ENCODE data around the gene PALS1. TPM values are rescaled to one million over a fixed set of nuclear protein-coding genes. Genes with fewer than 3 reads are reported as not detected.

Gene PALS1
- total RNA-seq, result 10 to 100 TPM; 10.3 to 10.7 TPM

DNA sequence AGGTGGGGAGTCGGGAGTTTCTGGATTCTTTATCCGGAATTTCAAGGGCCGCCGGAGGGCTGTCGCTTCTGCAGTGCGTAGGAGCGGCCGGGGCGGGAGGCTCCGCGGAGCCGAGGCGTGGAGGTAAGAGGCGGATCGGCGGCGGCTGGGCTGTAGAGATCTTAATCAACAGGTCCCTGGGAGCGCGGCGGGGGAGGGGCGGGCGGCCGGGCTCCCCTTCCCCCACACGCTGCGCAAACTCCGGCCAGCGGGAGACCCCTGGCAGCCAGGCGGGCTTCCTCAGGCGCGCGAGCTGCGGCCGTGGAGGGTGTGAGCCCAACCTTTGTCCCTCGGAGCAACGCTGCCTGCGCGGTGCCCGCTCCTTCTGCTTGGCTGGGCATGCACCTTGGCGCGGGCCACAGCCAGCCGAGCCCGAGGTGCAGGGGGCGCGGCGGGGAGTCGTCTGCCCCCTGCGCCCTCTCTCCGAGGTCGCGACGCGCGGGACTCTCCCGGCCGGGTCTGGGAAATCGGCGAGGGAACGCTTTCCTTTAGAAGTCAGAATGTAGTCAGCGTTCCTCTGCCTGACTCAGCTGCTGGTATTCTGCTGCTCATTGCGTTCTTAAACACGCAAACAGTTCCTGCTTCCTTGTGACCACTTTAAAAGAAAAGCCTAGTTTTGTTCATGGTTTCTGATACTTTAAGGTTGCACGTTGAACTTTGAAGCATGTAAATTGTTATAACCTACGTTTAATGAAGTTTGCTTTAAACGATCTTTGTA is at the start of gene PALS1:
TSS of gene PALS1 (plus strand) at position 25 of the 757 bp plus-strand sequence. CDS start 37,736 bp downstream, outside the sequence.
- peaks cover 0 to 21% of the 10 kb centered on the region in 2 donors for H3K4me1 ChIP-seq
- DNase-seq (ENCODE audit: low spot score), result no peak

DNA sequence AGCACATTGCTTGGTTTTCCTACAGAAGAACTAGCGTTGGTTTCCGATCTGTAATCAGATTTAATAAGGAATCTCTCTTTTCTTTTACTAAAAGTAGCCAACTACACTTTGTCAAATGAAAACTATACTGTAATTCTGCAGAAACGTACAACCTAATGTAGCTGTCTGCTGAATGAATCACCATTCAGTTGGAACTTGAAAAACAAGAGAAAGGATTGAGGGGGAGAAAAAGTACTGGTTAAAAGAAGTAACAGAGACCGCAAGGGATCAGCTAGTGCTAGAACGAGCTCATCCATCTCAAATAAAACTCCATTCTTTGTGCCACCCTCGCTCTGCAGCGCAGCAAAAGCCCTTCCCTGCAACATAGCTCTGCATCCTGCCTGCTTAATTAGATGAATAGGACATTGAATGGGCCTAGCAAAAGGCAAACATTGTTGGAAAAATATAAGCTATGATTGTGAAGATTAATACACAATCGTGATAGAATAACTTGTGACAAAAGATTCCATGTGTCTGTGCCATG is 49.4 kb upstream of the PALS1 start:
- H3K36me3 ChIP-seq, result no peaks in the 10 kb centered on the region
- TF ChIP-seq, protein P1, sequence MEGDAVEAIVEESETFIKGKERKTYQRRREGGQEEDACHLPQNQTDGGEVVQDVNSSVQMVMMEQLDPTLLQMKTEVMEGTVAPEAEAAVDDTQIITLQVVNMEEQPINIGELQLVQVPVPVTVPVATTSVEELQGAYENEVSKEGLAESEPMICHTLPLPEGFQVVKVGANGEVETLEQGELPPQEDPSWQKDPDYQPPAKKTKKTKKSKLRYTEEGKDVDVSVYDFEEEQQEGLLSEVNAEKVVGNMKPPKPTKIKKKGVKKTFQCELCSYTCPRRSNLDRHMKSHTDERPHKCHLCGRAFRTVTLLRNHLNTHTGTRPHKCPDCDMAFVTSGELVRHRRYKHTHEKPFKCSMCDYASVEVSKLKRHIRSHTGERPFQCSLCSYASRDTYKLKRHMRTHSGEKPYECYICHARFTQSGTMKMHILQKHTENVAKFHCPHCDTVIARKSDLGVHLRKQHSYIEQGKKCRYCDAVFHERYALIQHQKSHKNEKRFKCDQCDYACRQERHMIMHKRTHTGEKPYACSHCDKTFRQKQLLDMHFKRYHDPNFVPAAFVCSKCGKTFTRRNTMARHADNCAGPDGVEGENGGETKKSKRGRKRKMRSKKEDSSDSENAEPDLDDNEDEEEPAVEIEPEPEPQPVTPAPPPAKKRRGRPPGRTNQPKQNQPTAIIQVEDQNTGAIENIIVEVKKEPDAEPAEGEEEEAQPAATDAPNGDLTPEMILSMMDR (IDR thresholded peaks at IDR 0.05), result no peak
- H3K4me3 ChIP-seq, result no peak overlapping the region
- H3K27ac ChIP-seq, result no peak overlapping the region
- no peaks in the 10 kb centered on the region for H3K4me1 ChIP-seq
- DNase-seq (ENCODE audit: low spot score), result no peak
- H3K9me3 ChIP-seq, result no peaks in the 10 kb centered on the region
- H3K27me3 ChIP-seq, result no peaks in the 10 kb centered on the region

More for the DNA sequence above, at the start of gene PALS1:
- TF ChIP-seq, protein P1 (IDR thresholded peaks at IDR 0.05), result no peak
- H3K27ac ChIP-seq, result peak within 1 kb of the TSS; percentile 95 to 99
- H3K4me3 ChIP-seq, result peak within 1 kb of the TSS; percentile 93 to 97
- no peaks in the 10 kb centered on the region for H3K9me3 ChIP-seq
- H3K27me3 ChIP-seq, result no peaks in the 10 kb centered on the region
- H3K36me3 ChIP-seq, result no peaks in the 10 kb centered on the region

DNA sequence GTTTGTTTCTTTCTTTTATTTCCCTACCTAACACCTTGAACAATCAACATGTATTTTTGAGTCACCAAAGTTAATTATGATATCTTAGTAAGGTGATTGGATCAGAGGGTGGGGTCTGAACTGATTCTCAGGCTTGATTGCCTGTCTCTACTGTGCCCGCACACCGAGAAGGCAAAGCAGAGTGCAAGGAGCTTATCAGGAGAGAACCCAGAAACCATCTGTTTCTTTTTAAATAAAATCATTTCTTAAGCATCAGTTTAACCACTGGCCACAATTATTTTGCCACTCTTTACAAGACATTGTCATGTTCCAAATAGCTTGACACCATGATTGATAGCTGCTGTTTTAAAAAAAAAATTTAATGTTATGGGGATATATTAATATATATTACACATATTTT is 48.9 kb upstream of the PALS1 start:
- Histone ChIP-seq H3K4me3 (no peak overlapping the region), H3K9me3 (no peaks in the 10 kb centered on the region), H3K4me1 (no peaks in the 10 kb centered on the region), H3K27ac (no peak overlapping the region), H3K36me3 (no peaks in the 10 kb centered on the region), H3K27me3 (no peaks in the 10 kb centered on the region)
- TF ChIP-seq, protein P1 (IDR thresholded peaks at IDR 0.05), result no peak
- no peak for DNase-seq (ENCODE audit: low spot score)

DNA sequence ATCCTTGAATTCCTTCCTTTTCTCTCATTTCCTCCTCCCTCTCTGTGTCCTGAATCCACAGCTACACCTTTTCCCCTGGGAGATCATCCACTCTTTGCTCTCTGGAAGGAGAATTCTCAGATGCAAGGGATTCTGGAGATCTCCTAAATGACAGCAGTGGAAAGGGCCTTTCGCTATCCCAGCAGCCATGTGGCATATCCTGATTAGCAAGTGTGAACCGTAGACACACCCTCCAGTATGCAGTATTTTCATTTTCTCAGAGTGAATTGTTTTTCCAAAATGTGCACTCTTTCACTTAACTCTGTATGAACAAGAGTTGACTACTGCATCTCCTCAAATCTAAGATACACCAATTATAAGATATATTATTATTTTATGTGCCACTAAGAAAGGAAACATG is 46.0 kb upstream of the PALS1 start:
- DNase-seq (ENCODE audit: low spot score), result no peak
- Histone ChIP-seq H3K4me3 (no peak overlapping the region), H3K36me3 (no peaks in the 10 kb centered on the region), H3K9me3 (no peaks in the 10 kb centered on the region), H3K4me1 (no peaks in the 10 kb centered on the region), H3K27ac (no peak overlapping the region), H3K27me3 (no peaks in the 10 kb centered on the region)
- TF ChIP-seq, protein P1 (IDR thresholded peaks at IDR 0.05), result no peak

DNA sequence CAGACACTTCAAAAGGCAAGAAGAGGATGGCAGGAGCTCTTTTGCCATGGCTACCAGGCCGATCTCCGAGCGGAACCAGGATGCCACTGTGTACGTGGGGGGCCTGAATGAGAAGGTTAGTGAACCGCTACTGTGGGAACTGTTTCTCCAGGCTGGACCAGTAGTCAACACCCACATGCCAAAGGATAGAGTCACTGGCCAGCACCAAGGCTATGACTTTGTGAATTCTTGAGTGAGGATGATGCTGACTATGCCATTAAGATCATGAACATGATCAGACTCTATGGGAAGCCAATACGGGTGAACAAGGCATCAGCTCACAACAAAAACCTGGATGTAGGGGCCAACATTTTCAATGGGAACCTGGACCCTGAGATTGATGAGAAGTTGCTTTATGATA is 42.2 kb upstream of the PALS1 start:
- Histone ChIP-seq H3K27ac (no peak overlapping the region), H3K4me1 (no peaks in the 10 kb centered on the region), H3K9me3 (no peaks in the 10 kb centered on the region), H3K36me3 (no peaks in the 10 kb centered on the region), H3K4me3 (no peak overlapping the region), H3K27me3 (no peaks in the 10 kb centered on the region)
- TF ChIP-seq, protein P1 (IDR thresholded peaks at IDR 0.05), result no peak
- DNase-seq (ENCODE audit: low spot score), result no peak

Data from right atrium auricular region (tissue), 2 donors.